ENCODE measurements around the gene CLDN7.

DNA sequence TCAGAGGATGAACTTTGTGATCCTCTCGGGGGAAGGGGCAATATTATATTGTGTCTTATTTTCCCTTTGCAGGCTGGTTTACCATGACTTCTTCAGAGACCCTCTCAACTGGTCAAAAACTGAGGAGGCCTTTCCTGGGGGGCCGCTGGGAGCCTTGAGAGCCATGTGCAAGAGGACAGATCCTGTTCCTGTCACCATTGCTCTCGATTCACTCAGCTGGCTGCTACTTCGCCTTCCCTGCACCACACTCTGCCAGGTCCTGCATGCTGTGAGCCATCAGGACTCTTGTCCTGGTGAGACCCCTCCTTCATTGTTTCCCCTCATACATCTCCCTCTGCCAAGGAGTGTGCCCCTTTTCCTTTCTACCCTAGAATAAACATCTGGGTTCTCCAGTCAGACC is 7.8 kb downstream of the CLDN7 start:
- TF ChIP-seq, protein P1, sequence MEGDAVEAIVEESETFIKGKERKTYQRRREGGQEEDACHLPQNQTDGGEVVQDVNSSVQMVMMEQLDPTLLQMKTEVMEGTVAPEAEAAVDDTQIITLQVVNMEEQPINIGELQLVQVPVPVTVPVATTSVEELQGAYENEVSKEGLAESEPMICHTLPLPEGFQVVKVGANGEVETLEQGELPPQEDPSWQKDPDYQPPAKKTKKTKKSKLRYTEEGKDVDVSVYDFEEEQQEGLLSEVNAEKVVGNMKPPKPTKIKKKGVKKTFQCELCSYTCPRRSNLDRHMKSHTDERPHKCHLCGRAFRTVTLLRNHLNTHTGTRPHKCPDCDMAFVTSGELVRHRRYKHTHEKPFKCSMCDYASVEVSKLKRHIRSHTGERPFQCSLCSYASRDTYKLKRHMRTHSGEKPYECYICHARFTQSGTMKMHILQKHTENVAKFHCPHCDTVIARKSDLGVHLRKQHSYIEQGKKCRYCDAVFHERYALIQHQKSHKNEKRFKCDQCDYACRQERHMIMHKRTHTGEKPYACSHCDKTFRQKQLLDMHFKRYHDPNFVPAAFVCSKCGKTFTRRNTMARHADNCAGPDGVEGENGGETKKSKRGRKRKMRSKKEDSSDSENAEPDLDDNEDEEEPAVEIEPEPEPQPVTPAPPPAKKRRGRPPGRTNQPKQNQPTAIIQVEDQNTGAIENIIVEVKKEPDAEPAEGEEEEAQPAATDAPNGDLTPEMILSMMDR (IDR thresholded peaks at IDR 0.05) = no peak
- TF ChIP-seq ZFX (IDR thresholded peaks at IDR 0.05; ENCODE audit: borderline replicate concordance) = no peak

Data from 22Rv1 (cell line).